WERI-Rb-1 (cell line): ENCODE measurements around the gene NEAT1.

Experiments
- DNase-seq: peaks from one replicate; pipeline ENCODE4 v3.0.0-alpha.2; 2020
- H3K27ac ChIP-seq: fragments of 250-450 bp; sonication (Bioruptor Pico); 2 replicates; pipeline ENCODE4 v1.5.1; 2020; ENCODE audit warnings: mild to moderate bottlenecking, moderate library complexity
- H3K27me3 ChIP-seq: fragments of 250-450 bp; sonication (Bioruptor Pico); 2 replicates; pipeline ENCODE4 v1.5.1; 2021; ENCODE audit warnings: mild to moderate bottlenecking, low read depth, moderate library complexity; ENCODE audit not compliant: insufficient read depth, severe bottlenecking
- H3K36me3 ChIP-seq: fragments of 250-450 bp; sonication (Bioruptor Pico); 2 replicates; pipeline ENCODE4 v1.5.1; 2020; ENCODE audit warnings: mild to moderate bottlenecking, moderate library complexity
- H3K4me3 ChIP-seq: 2 replicates; pipeline ENCODE4 v1.5.1; 2011; ENCODE audit warnings: low read depth, mild to moderate bottlenecking, control low read depth, low read length
- H3K9me3 ChIP-seq: fragments of 250-450 bp; sonication (Bioruptor Pico); 2 replicates; pipeline ENCODE4 v1.5.1; 2021; ENCODE audit warnings: mild to moderate bottlenecking, moderate library complexity; ENCODE audit not compliant: severe bottlenecking
- CTCF ChIP-seq: IDR thresholded peaks from 2 replicates; pipeline ENCODE4 v1.5.1; 2011; ENCODE audit warnings: low read depth, mild to moderate bottlenecking, control low read depth, inconsistent platforms, low read length

Gene NEAT1

GRCh38 chr11:65482306-65482850 is 59.8 kb downstream of the NEAT1 start:
- H3K36me3 ChIP-seq, result no peaks in the 10 kb centered on the region
- no peak for DNase-seq
- no peaks in the 10 kb centered on the region for H3K9me3 ChIP-seq
- no peak for TF ChIP-seq CTCF
- H3K27me3 ChIP-seq, result no peaks in the 10 kb centered on the region
- no peak overlapping the region for H3K27ac ChIP-seq
- H3K4me3 ChIP-seq, result no peak overlapping the region

- Histone ChIP-seq H3K9me3 (no peaks in the 10 kb centered on the region), H3K27ac (peak overlapping the region; percentile 43; the same call in 1 of the 2 replicates), H3K4me3 (no peak overlapping the region), H3K27me3 (no peaks in the 10 kb centered on the region), H3K36me3 (no peaks in the 10 kb centered on the region)
- TF ChIP-seq CTCF, result no peak
- no peak for DNase-seq
Observed at GRCh38 chr11:65485920-65486219, 63.3 kb downstream of the NEAT1 start.

- no peak for TF ChIP-seq CTCF
- Histone ChIP-seq H3K27me3 (no peaks in the 10 kb centered on the region), H3K36me3 (no peaks in the 10 kb centered on the region), H3K27ac (peak overlapping the region; percentile 85), H3K4me3 (no peak overlapping the region), H3K9me3 (no peaks in the 10 kb centered on the region)
- DNase-seq, result no peak
Observed at GRCh38 chr11:65486570-65487466, 64.2 kb downstream of the NEAT1 start.

GRCh38 chr11:65487467-65488272 is 65.1 kb downstream of the NEAT1 start:
- Histone ChIP-seq H3K9me3 (no peaks in the 10 kb centered on the region), H3K4me3 (peak overlapping the region; percentile 48), H3K27me3 (no peaks in the 10 kb centered on the region), H3K36me3 (no peaks in the 10 kb centered on the region), H3K27ac (peak overlapping the region; percentile 85)
- peak; percentile 96 for DNase-seq
- no peak for TF ChIP-seq CTCF

GRCh38 chr11:65488273-65489034 is 65.9 kb downstream of the NEAT1 start:
- no peak for TF ChIP-seq CTCF
- Histone ChIP-seq H3K36me3 (no peaks in the 10 kb centered on the region), H3K9me3 (no peaks in the 10 kb centered on the region), H3K4me3 (peak overlapping the region; percentile 48), H3K27ac (peak overlapping the region; percentile 85), H3K27me3 (no peaks in the 10 kb centered on the region)
- no peak for DNase-seq
